ES-I3 (cell line): Measurements from ENCODE around the gene KRTAP1-1.
"Not testable (repeated sequence)": the region's sequence is repeated elsewhere in the genome, so short reads cannot be mapped to it uniquely, and the experiment has no call there.

ENCODE experiments used
- H3K36me3 ChIP-seq: 2 replicates; pipeline ENCODE4 v1.6.1; 2013; ENCODE audit warnings: mild to moderate bottlenecking, low read length, control low read depth, moderate library complexity; ENCODE audit not compliant: insufficient read depth
- H3K4me1 ChIP-seq: 2 replicates; pipeline ENCODE4 v1.6.1; 2013; ENCODE audit warnings: mild to moderate bottlenecking, control low read depth, low read length; ENCODE audit not compliant: insufficient read depth
- H3K9ac ChIP-seq: 2 replicates; pipeline ENCODE4 v1.6.1; 2013; ENCODE audit warnings: low read depth, mild to moderate bottlenecking, low read length, moderate library complexity
- H3K9me3 ChIP-seq: 2 replicates; pipeline ENCODE4 v1.6.1; 2013; ENCODE audit warnings: mild to moderate bottlenecking, low read length, moderate library complexity; ENCODE audit not compliant: control insufficient read depth, insufficient read depth

KRTAP1-1 gene

GRCh38 chr17:41040783-41041571 lies at the start of gene KRTAP1-1:
KRTAP1-1 (minus strand) TSS chr17:41041450; CDS start chr17:41041397, 53 bp downstream.
- H3K36me3 ChIP-seq, H3K9ac ChIP-seq, H3K9me3 ChIP-seq: not testable (repeated sequence)
- H3K4me1 ChIP-seq: peaks cover 12% of the 10 kb centered on the region; the same call in 1 of the 2 replicates

- H3K9ac ChIP-seq, H3K4me1 ChIP-seq, H3K36me3 ChIP-seq, H3K9me3 ChIP-seq: not testable (repeated sequence)
Observed at GRCh38 chr17:41088760-41089352, 47.6 kb upstream of the KRTAP1-1 start.

GRCh38 chr17:41084100-41084856 lies 43.0 kb upstream of the KRTAP1-1 start, which contains the start of gene KRTAP4-7:
KRTAP4-7 (plus strand) TSS chr17:41084150; CDS start chr17:41084207, 57 bp downstream.
- not testable (repeated sequence) for H3K9ac ChIP-seq, H3K9me3 ChIP-seq, H3K4me1 ChIP-seq

GRCh38 chr17:41083427-41083826 lies 42.2 kb upstream of the KRTAP1-1 start:
- H3K9me3 ChIP-seq, H3K4me1 ChIP-seq, H3K9ac ChIP-seq, H3K36me3 ChIP-seq: not testable (repeated sequence)

More at GRCh38 chr17:41084100-41084856, 43.0 kb upstream of the KRTAP1-1 start, which contains the start of gene KRTAP4-7:
- H3K36me3 ChIP-seq: not testable (repeated sequence)

GRCh38 chr17:41082626-41083025 lies 41.4 kb upstream of the KRTAP1-1 start:
- no peaks in the 10 kb centered on the region for H3K9me3 ChIP-seq
- H3K36me3 ChIP-seq: no peaks in the 10 kb centered on the region
- no peaks in the 10 kb centered on the region for H3K4me1 ChIP-seq
- H3K9ac ChIP-seq: no peak overlapping the region

- H3K9me3 ChIP-seq: no peaks in the 10 kb centered on the region
- H3K4me1 ChIP-seq: no peaks in the 10 kb centered on the region
- H3K36me3 ChIP-seq: no peaks in the 10 kb centered on the region
- H3K9ac ChIP-seq: no peak overlapping the region
Observed at GRCh38 chr17:41076788-41077187, 35.5 kb upstream of the KRTAP1-1 start.

GRCh38 chr17:41073676-41074075 lies 32.4 kb upstream of the KRTAP1-1 start:
- H3K36me3 ChIP-seq: no peaks in the 10 kb centered on the region
- no peak overlapping the region for H3K9ac ChIP-seq
- no peaks in the 10 kb centered on the region for H3K9me3 ChIP-seq
- H3K4me1 ChIP-seq: no peaks in the 10 kb centered on the region

- Histone ChIP-seq H3K36me3 (no peaks in the 10 kb centered on the region), H3K9ac (no peak overlapping the region), H3K4me1 (no peaks in the 10 kb centered on the region), H3K9me3 (no peaks in the 10 kb centered on the region)
Observed at GRCh38 chr17:41071606-41072360, 30.5 kb upstream of the KRTAP1-1 start.

- H3K9me3 ChIP-seq: no peaks in the 10 kb centered on the region
- no peaks in the 10 kb centered on the region for H3K36me3 ChIP-seq
- H3K4me1 ChIP-seq: no peaks in the 10 kb centered on the region
- no peak overlapping the region for H3K9ac ChIP-seq
Observed at GRCh38 chr17:41069031-41069430, 27.8 kb upstream of the KRTAP1-1 start.

GRCh38 chr17:41067281-41067680 lies 26.0 kb upstream of the KRTAP1-1 start:
- Histone ChIP-seq H3K4me1 (no peaks in the 10 kb centered on the region), H3K9ac (no peak overlapping the region), H3K36me3 (no peaks in the 10 kb centered on the region), H3K9me3 (no peaks in the 10 kb centered on the region)

- H3K36me3 ChIP-seq: no peaks in the 10 kb centered on the region
- no peaks in the 10 kb centered on the region for H3K4me1 ChIP-seq
- no peaks in the 10 kb centered on the region for H3K9me3 ChIP-seq
- H3K9ac ChIP-seq: no peak within 1 kb of the TSS
Observed at GRCh38 chr17:41065829-41066624, 24.8 kb upstream of the KRTAP1-1 start, which contains the start of gene KRTAP2-4. KRTAP2-4 (minus strand) TSS chr17:41065879; CDS start chr17:41065845, 34 bp downstream.

- not testable (repeated sequence) for H3K9me3 ChIP-seq, H3K9ac ChIP-seq, H3K36me3 ChIP-seq, H3K4me1 ChIP-seq
Observed at GRCh38 chr17:41065016-41065689, 23.9 kb upstream of the KRTAP1-1 start.

GRCh38 chr17:41064301-41064700 lies 23.1 kb upstream of the KRTAP1-1 start:
- 0 out of 2 replicates have a peak, but pooled peaks cover 4% of the 10 kb centered on the region for H3K4me1 ChIP-seq
- H3K36me3 ChIP-seq: no peaks in the 10 kb centered on the region
- H3K9ac ChIP-seq: no peak overlapping the region
- no peaks in the 10 kb centered on the region for H3K9me3 ChIP-seq
